ENCODE measurements around the gene CYTH4. TPM values are rescaled to one million over a fixed set of nuclear protein-coding genes. Genes with fewer than 3 reads are reported as not detected.

The CYTH4 gene
- total RNA-seq, 4 donors from 2014 or later = 4.2 to 21.3 (median 9.3) TPM

GRCh38 chr22:37343348-37343747, 61.0 kb downstream of the CYTH4 start:
- H3K4me1 ChIP-seq = peaks cover 0 to 12% (median 5%) of the 10 kb centered on the region in 3 donors
- H3K27me3 ChIP-seq = peaks cover 69% of the 10 kb centered on the region
- no peaks in the 10 kb centered on the region for H3K36me3 ChIP-seq
- WGBS, 2 donors (ENCODE audit: low coverage in 1 of 2) = 26 to 32% methylated on average over 8 of the region's 11 CpGs
- no peak overlapping the region for H3K27ac ChIP-seq
- no peak for TF ChIP-seq POLR2A (IDR thresholded peaks at IDR 0.05)
- TF ChIP-seq POLR2AphosphoS5 (IDR thresholded peaks at IDR 0.05) = no peak
- no peak for TF ChIP-seq CTCF (IDR thresholded peaks at IDR 0.05)
- no peak for TF ChIP-seq EP300 (IDR thresholded peaks at IDR 0.05)
- ATAC-seq = no peak
- H3K4me3 ChIP-seq = no peak overlapping the region
- H3K9me3 ChIP-seq = no peaks in the 10 kb centered on the region

GRCh38 chr22:37343863-37344734, 61.8 kb downstream of the CYTH4 start:
- peaks cover 61% of the 10 kb centered on the region for H3K27me3 ChIP-seq
- TF ChIP-seq POLR2A (IDR thresholded peaks at IDR 0.05) (no peak), CTCF (IDR thresholded peaks at IDR 0.05) (no peak), EP300 (IDR thresholded peaks at IDR 0.05) (no peak), POLR2AphosphoS5 (IDR thresholded peaks at IDR 0.05) (no peak)
- H3K27ac ChIP-seq = no peak overlapping the region
- no peaks in the 10 kb centered on the region for H3K9me3 ChIP-seq
- H3K36me3 ChIP-seq = no peaks in the 10 kb centered on the region
- ATAC-seq = no peak
- peaks cover 0 to 12% (median 5%) of the 10 kb centered on the region in 3 donors for H3K4me1 ChIP-seq
- WGBS, 2 donors (ENCODE audit: low coverage in 1 of 2) = 56 to 86% methylated on average over 3 to 6 of the region's 17 CpGs
- H3K4me3 ChIP-seq = no peak overlapping the region

GRCh38 chr22:37344735-37345449, 62.6 kb downstream of the CYTH4 start:
- Histone ChIP-seq H3K4me1 (peaks cover 0 to 12% (median 5%) of the 10 kb centered on the region in 3 donors), H3K9me3 (no peaks in the 10 kb centered on the region), H3K4me3 (no peak overlapping the region), H3K27ac (no peak overlapping the region), H3K27me3 (peaks cover 53% of the 10 kb centered on the region), H3K36me3 (no peaks in the 10 kb centered on the region)
- no peak for ATAC-seq
- TF ChIP-seq POLR2A (IDR thresholded peaks at IDR 0.05) (no peak), CTCF (IDR thresholded peaks at IDR 0.05) (no peak), POLR2AphosphoS5 (IDR thresholded peaks at IDR 0.05) (no peak), EP300 (IDR thresholded peaks at IDR 0.05) (no peak)
- 60 to 85% methylated on average over 3 to 4 of the region's 13 CpGs for WGBS, 2 donors (ENCODE audit: low coverage in 1 of 2)

- Histone ChIP-seq H3K4me3 (no peak overlapping the region), H3K27me3 (peaks cover 42% of the 10 kb centered on the region), H3K4me1 (peaks cover 0 to 12% (median 5%) of the 10 kb centered on the region in 3 donors), H3K9me3 (no peaks in the 10 kb centered on the region), H3K27ac (no peak overlapping the region), H3K36me3 (no peaks in the 10 kb centered on the region)
- no peak for ATAC-seq
- TF ChIP-seq EP300 (IDR thresholded peaks at IDR 0.05) = no peak
- 15 to 22% methylated on average over 1 to 5 of the region's 13 CpGs for WGBS, 2 donors (ENCODE audit: low coverage in 1 of 2)
Observed at GRCh38 chr22:37345863-37346504, 63.7 kb downstream of the CYTH4 start.

- peaks cover 40% of the 10 kb centered on the region for H3K27me3 ChIP-seq
- no peaks in the 10 kb centered on the region for H3K36me3 ChIP-seq
- ATAC-seq = no peak
- H3K4me1 ChIP-seq = peaks cover 0 to 12% (median 5%) of the 10 kb centered on the region in 3 donors
- no peak overlapping the region for H3K27ac ChIP-seq
- TF ChIP-seq POLR2A (IDR thresholded peaks at IDR 0.05) (no peak), POLR2AphosphoS5 (IDR thresholded peaks at IDR 0.05) (no peak), CTCF (IDR thresholded peaks at IDR 0.05) (no peak), EP300 (IDR thresholded peaks at IDR 0.05) (no peak)
- no peak overlapping the region for H3K4me3 ChIP-seq
- 44 to 92% methylated on average over 2 to 5 of the region's 7 CpGs for WGBS, 2 donors (ENCODE audit: low coverage in 1 of 2)
- H3K9me3 ChIP-seq = no peaks in the 10 kb centered on the region
Observed at GRCh38 chr22:37346505-37346895, 64.2 kb downstream of the CYTH4 start.

Measured in gastroesophageal sphincter (tissue), 4 donors.